NCI-H345 (cell line): ENCODE measurements around the gene ARHGAP24.
"Not testable (repeated sequence)": the region's sequence is repeated elsewhere in the genome, so short reads cannot be mapped to it uniquely, and the experiment has no call there.

Experiments used
- DNase-seq: peaks from one replicate; lab custom pipeline; 2025; lab: John Stamatoyannopoulos, UW

The ARHGAP24 gene

GRCh38 chr4:85956293-85956945 is 481.5 kb downstream of the ARHGAP24 start:
- DNase-seq, result no peak

DNA sequence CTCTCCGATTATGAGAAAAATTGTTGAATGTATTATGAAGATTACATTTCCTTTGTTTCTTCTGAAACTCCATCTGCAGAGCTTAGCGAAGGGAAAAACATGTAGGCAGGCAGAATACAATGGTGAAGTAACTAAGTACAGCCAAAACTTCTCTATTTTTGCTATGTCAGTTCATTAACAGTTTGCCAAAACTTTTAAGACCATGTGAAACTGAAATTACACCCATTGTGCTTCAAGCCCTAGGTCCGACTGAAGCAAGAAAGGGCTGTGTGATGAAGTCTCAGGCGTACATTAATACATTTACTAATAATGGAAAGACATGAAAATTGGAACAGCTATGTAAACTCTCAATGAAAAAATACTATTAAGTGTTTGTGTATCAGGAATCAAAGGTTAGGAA is 486.9 kb downstream of the ARHGAP24 start:
- no peak for DNase-seq

GRCh38 chr4:85963231-85963630 is 488.3 kb downstream of the ARHGAP24 start:
- DNase-seq, result no peak

- no peak for DNase-seq
Measured at GRCh38 chr4:85964298-85964697, 489.3 kb downstream of the ARHGAP24 start.

- DNase-seq, result not testable (repeated sequence)
Measured at GRCh38 chr4:85965017-85965416, 490.1 kb downstream of the ARHGAP24 start.

DNA sequence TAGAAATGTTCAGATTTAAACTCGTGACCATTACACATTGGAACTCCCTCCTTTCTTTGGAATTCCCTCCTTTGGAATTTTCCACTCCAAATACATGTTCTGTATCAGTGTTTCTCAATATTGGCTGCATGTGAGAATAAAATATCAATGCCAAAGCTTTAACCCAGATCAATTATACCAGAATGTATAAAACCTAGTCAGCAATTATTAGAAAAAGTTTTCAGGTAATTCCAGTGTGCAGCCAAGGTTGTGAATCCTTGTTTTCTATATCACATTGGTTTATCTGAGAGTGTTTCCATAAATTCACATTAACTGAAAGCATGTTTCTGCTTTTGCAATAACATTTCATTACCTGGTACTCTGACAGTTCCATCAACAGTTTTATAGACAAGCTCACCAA is 490.6 kb downstream of the ARHGAP24 start:
- DNase-seq, result no peak

DNA sequence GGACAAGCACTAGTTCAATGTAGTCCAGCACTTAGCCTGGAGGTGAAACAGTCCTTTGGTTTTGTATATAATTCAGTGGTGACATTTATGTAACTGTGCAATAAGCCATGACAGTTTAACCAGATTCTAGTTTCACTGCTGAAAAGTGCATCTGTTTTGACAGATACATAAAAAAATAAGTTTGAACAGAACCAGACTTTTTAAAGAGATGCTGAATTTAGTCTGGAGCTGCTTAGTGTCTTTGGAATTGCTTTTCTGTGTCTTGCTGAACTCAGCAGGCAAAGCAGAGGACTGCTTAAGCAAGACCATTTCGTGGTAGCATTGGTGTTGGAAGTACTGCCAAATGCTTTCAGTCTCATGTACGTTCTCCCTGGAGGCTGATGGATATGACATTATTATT is 491.4 kb downstream of the ARHGAP24 start:
- DNase-seq, result no peak

GRCh38 chr4:85967872-85968271 is 492.9 kb downstream of the ARHGAP24 start:
- no peak for DNase-seq

DNA sequence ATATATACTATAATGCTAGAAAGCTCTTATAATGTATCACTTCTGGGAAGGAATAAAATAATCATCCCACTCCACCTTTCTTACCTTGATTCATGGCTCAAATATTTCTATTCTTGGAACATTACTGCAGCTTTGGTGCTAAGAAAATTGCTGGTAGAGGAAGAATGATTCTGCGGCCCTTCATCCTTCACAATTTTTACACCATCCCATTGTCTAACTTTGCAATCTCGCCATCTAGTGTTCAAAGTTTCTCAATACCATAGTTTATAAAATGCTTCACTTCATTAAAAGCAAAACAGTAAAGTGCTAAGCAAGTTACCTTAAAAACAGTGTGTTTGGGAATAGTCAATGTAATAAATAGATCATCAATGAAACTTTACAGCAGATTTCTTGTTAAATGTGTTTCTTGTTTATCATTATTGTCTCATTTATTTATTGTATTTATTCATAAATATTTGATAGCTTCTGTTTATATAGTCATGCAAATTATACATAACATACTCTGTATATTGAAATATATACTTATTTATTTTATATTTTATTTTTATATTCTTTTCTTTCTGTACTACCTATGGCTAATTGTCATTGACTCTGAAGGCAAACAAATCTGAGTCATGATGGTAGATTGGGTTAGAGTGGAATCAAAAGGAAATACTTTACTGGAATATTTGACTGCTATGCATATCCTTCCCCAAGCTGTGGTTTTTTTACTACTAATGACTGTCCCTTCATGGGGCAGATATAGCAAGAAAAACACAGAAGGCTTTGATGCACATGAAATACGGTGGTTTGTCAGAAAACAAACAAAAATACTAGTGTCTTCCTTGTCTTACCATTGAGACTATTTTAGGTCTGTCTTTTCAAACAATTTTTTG is 494.2 kb downstream of the ARHGAP24 start:
- DNase-seq, result peak; percentile 23

DNA sequence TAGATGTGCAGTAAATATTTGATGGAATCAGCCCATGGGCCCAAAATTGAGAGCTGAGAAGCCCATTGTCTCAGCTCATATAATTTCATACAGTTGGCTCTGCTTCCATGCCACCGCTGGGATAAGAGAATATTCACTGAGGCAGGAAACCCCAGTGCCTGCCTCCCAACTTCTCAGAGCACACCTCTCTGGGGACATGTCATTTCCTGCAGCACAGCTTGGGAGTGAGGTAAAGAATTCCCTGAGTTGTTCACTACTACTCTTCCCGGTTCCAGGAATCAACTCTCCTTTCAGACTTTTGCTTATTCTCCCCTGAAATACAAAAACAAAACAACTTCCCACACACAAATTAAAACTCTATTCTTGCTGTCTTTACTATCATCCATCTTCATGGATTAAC is 495.6 kb downstream of the ARHGAP24 start:
- DNase-seq, result no peak

- no peak for DNase-seq
Measured at GRCh38 chr4:85979276-85979675, 504.3 kb downstream of the ARHGAP24 start.

GRCh38 chr4:85986266-85986665 is 511.3 kb downstream of the ARHGAP24 start:
- DNase-seq, result no peak

DNA sequence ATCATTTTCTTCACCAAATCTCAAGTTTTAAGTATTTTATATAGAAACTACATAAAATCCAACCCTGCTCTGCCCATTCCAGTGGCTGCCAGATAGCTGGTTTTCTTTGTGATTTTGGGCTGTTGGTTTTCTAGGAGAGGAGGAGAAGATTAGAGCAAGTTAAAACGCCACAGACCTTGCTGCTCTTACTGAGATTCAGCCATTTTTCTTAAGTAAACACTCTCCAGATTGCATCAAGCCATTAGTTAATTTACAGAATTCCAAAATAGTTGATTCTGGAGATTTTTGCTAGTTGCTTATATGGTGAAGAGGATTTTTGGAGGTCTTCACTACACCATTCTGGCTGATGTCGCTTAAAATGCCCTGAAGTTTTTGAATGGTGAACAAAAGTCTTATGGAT is 518.7 kb downstream of the ARHGAP24 start:
- DNase-seq, result no peak

- no peak for DNase-seq
Measured at GRCh38 chr4:85994576-85994975, 519.6 kb downstream of the ARHGAP24 start.

- DNase-seq, result no peak
Measured at GRCh38 chr4:85995361-85995760, 520.4 kb downstream of the ARHGAP24 start.

GRCh38 chr4:86001591-86001990 is 526.6 kb downstream of the ARHGAP24 start:
- no peak for DNase-seq

GRCh38 chr4:86004030-86004429 is 529.1 kb downstream of the ARHGAP24 start:
- DNase-seq, result no peak

DNA sequence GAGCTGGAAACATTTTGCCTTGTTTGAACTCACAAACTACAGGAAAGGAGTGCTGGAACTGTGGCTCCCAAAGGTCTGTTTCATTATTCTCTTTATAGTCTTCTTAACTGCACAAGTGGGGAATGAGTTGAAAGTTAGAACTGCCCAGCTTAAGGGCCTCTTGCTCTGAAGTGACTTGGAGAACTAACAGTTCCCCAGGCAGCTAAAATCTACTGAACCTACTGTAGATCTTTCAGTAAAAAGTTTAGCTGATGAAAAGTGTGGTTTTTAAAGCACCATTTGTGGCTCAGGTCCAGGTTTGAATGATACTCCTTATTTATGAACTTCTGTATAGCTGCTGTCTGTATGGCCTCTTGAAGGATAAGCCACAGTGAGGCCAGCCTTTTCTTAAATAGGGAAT is 531.1 kb downstream of the ARHGAP24 start:
- no peak for DNase-seq

GRCh38 chr4:86007042-86007441 is 532.1 kb downstream of the ARHGAP24 start:
- no peak for DNase-seq

GRCh38 chr4:86011117-86011516 is 536.2 kb downstream of the ARHGAP24 start:
- no peak for DNase-seq

DNA sequence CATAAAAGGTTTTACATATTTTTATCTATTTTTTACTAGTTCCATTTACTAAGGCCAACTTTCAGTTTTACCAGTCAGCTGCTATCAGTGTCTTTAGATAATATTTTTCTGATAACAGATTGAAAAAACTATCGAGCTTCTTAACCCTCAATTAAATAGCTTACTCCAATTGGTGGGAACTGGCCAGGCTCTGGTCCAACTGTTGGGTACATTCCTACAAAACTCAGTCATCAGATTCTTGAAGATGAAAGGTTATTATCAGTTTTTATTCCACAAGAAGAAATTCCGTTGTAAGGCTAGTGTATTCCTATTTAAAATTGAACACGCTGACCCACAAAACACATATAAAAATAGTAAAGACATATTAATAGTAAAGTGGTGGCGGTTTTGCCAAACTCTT is 538.7 kb downstream of the ARHGAP24 start:
- DNase-seq, result no peak

DNA sequence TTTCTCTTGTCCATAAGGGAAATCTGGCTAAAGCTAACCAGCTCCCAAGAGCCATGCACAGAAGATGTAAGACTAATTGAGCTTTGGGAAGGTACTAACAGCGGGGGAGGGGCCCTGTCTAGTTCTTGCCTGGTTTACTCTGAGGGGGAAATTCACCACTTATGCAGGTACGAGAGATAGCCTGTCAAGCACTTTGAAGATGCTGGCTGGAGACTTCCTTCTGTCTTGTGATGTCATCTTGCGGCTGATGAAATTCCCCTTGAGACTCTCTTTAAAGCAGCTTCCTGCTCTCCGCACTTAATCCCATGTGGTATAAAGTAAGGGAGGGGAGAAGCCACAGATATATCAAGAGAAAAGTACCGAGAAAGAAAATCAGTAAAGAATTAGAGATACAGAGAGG is 539.6 kb downstream of the ARHGAP24 start:
- no peak for DNase-seq
